ENCODE results near the gene AKR1C1. TPM values are rescaled to one million over a fixed set of nuclear protein-coding genes. Genes with fewer than 3 reads are reported as not detected.

Gene AKR1C1
- total and polyA plus RNA-seq, 9 of the 15 experiments (the other 6 are each of a cell fraction or from before 2014, with no cell fraction given) = 43.5 to 180 (median 82.4) TPM

DNA sequence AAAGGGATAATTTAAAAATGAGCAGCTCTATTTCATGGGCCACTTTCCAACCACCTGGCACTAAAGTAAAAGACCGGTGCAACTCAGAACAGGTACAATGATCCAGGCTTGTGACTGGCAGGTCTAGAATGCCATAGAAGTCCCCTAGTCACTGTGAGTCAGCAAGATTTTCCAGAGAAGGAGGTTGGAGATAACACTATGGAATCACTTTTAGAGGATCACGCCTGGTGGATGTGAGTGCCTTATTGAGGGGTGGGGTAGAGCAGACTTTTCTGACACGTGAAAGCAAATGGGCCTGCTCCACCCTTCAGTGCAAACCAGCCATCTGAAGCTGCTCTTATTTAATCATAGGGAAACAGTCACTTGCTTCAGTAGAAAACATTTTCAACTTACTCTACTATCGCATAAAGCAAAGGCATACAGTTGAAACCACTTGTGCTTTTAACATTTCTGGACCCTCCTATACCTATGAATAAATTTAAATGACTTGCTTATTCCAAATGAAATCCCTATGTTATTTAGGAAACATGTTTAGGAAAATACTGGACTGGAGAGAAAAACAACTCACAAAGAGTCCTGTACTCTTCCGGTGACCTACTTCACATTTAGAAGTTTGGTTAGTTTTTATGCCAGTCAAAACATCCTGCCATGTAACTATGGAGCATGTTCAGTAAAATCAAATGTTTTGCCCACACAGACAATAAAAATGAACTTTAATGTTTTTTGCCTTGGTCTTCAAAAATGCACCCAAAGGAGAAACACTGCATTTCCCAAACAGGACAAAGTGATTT lies 21.5 kb upstream of the AKR1C1 start (continued):
- no peak for TF ChIP-seq PHF8 (IDR thresholded peaks at IDR 0.05; ENCODE audit: borderline replicate concordance, low read length)
- peak in 1 of 2 experiments; percentile 77; a peak in 2 of 4 replicates for TF ChIP-seq HDAC1 (IDR thresholded peaks at IDR 0.05)
- no peak for TF ChIP-seq ZNF354B (CRISPR knock-in tag; IDR thresholded peaks at IDR 0.05)
- TF ChIP-seq ARNT (IDR thresholded peaks at IDR 0.05) = peak in 1 of 2 experiments; percentile 96; a peak in 2 of 4 replicates
- TF ChIP-seq, protein P1, sequence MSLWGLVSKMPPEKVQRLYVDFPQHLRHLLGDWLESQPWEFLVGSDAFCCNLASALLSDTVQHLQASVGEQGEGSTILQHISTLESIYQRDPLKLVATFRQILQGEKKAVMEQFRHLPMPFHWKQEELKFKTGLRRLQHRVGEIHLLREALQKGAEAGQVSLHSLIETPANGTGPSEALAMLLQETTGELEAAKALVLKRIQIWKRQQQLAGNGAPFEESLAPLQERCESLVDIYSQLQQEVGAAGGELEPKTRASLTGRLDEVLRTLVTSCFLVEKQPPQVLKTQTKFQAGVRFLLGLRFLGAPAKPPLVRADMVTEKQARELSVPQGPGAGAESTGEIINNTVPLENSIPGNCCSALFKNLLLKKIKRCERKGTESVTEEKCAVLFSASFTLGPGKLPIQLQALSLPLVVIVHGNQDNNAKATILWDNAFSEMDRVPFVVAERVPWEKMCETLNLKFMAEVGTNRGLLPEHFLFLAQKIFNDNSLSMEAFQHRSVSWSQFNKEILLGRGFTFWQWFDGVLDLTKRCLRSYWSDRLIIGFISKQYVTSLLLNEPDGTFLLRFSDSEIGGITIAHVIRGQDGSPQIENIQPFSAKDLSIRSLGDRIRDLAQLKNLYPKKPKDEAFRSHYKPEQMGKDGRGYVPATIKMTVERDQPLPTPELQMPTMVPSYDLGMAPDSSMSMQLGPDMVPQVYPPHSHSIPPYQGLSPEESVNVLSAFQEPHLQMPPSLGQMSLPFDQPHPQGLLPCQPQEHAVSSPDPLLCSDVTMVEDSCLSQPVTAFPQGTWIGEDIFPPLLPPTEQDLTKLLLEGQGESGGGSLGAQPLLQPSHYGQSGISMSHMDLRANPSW (CRISPR knock-in tag; IDR thresholded peaks at IDR 0.05) = no peak
- TF ChIP-seq, protein P2, sequence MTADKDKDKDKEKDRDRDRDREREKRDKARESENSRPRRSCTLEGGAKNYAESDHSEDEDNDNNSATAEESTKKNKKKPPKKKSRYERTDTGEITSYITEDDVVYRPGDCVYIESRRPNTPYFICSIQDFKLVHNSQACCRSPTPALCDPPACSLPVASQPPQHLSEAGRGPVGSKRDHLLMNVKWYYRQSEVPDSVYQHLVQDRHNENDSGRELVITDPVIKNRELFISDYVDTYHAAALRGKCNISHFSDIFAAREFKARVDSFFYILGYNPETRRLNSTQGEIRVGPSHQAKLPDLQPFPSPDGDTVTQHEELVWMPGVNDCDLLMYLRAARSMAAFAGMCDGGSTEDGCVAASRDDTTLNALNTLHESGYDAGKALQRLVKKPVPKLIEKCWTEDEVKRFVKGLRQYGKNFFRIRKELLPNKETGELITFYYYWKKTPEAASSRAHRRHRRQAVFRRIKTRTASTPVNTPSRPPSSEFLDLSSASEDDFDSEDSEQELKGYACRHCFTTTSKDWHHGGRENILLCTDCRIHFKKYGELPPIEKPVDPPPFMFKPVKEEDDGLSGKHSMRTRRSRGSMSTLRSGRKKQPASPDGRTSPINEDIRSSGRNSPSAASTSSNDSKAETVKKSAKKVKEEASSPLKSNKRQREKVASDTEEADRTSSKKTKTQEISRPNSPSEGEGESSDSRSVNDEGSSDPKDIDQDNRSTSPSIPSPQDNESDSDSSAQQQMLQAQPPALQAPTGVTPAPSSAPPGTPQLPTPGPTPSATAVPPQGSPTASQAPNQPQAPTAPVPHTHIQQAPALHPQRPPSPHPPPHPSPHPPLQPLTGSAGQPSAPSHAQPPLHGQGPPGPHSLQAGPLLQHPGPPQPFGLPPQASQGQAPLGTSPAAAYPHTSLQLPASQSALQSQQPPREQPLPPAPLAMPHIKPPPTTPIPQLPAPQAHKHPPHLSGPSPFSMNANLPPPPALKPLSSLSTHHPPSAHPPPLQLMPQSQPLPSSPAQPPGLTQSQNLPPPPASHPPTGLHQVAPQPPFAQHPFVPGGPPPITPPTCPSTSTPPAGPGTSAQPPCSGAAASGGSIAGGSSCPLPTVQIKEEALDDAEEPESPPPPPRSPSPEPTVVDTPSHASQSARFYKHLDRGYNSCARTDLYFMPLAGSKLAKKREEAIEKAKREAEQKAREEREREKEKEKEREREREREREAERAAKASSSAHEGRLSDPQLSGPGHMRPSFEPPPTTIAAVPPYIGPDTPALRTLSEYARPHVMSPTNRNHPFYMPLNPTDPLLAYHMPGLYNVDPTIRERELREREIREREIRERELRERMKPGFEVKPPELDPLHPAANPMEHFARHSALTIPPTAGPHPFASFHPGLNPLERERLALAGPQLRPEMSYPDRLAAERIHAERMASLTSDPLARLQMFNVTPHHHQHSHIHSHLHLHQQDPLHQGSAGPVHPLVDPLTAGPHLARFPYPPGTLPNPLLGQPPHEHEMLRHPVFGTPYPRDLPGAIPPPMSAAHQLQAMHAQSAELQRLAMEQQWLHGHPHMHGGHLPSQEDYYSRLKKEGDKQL (CRISPR knock-in tag; IDR thresholded peaks at IDR 0.05; ENCODE audit: borderline replicate concordance) = no peak
- TF ChIP-seq PCBP2 (IDR thresholded peaks at IDR 0.05; ENCODE audit: low read depth, low read length, poor library complexity, severe bottlenecking) = no peak
- no peak for TF ChIP-seq ZBTB7A (IDR thresholded peaks at IDR 0.05; ENCODE audit: borderline replicate concordance, control insufficient read depth, low read depth, low read length)
- TF ChIP-seq SIRT6 (IDR thresholded peaks at IDR 0.05; ENCODE audit: low read depth, low read length) = no peak
- TF ChIP-seq NCOA1 (IDR thresholded peaks at IDR 0.05; ENCODE audit: low read depth) = peak; percentile 71
- TF ChIP-seq ZNF143 (CRISPR knock-in tag; IDR thresholded peaks at IDR 0.05) = no peak
- TF ChIP-seq, protein P3, sequence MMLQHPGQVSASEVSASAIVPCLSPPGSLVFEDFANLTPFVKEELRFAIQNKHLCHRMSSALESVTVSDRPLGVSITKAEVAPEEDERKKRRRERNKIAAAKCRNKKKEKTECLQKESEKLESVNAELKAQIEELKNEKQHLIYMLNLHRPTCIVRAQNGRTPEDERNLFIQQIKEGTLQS (IDR thresholded peaks at IDR 0.05) = peak; percentile 46; the same call in 1 of the 2 replicates
- TF ChIP-seq, protein P3 (CRISPR knock-in tag; conservative IDR thresholded peaks at IDR 0.05) = no peak
- TF ChIP-seq CREM (IDR thresholded peaks at IDR 0.05; ENCODE audit: low read depth) = 0 out of 2 replicates have a peak, but pooled peaks have one; percentile 24
- no peak for TF ChIP-seq FOXP1 (CRISPR knock-in tag; IDR thresholded peaks at IDR 0.05)
- no peak for TF ChIP-seq BRCA1 (IDR thresholded peaks at IDR 0.05)
- TF ChIP-seq BRCA1 (CRISPR knock-in tag; IDR thresholded peaks at IDR 0.05) = no peak
